HG03442 (cell line): ENCODE data around the gene PTPRN.
"Not testable (repeated sequence)": the region's sequence is repeated elsewhere in the genome, so short reads cannot be mapped to it uniquely, and the experiment has no call there.

Experiments used
- ATAC-seq: cut with Tn5 transposase; IDR thresholded peaks from one replicate; pipeline ENCODE4 v1.9.1; 2021; ENCODE audit warnings: mild to moderate bottlenecking, moderate library complexity; ENCODE audit not compliant: unreplicated experiment

PTPRN gene

DNA sequence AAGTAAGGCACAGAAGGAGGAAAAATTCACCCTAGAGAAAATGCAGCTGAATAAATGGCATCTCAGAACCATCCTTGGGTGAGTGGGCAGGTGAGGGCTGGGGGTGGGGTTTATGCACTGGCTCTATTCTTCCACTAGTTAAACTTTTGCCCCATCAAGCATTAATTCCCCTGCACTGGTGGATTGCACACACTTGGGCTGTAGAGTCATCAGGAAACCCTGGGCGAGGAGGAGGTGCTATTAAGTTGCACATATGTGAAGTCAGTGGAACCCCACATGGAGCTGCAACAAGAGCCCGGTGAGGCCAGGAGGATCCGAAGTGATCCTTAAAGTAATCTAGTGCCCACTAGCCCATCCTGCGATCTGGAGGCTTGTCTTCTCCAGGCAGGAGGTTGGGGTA lies 36.8 kb downstream of the PTPRN start:
- ATAC-seq: no peak

DNA sequence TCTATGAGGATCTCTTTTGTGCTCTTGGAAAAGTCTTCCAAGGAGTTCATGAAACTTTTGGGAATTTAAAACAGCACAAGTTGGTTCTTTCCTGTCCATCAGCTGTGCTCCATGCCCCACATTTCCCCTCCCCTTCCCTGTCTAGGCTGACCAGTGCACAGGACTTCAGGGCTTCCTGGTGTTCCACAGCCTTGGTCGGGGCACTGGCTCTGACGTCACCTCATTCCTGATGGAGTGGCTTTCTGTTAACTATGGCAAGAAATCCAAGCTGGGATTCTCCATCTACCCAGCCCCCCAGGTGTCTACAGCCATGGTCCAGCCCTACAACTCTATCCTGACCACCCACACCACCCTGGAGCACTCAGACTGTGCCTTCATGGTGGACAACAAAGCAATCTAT lies 38.2 kb downstream of the PTPRN start:
- no peak for ATAC-seq

DNA sequence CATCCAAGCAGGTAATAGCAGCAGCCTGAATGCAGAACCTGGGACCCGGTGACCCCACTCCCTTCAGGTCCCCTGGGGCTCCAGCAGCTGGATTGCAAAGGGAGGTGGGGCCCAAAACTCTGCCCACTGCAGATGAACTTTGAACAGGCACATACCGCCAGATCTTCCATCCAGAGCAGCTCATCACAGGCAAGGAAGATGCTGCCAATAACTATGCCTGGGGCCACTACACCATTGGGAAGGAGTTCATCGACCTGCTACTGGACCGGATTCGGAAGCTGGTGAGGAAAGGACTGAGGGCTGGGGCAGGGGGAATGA lies 39.2 kb downstream of the PTPRN start:
- ATAC-seq: no peak

DNA sequence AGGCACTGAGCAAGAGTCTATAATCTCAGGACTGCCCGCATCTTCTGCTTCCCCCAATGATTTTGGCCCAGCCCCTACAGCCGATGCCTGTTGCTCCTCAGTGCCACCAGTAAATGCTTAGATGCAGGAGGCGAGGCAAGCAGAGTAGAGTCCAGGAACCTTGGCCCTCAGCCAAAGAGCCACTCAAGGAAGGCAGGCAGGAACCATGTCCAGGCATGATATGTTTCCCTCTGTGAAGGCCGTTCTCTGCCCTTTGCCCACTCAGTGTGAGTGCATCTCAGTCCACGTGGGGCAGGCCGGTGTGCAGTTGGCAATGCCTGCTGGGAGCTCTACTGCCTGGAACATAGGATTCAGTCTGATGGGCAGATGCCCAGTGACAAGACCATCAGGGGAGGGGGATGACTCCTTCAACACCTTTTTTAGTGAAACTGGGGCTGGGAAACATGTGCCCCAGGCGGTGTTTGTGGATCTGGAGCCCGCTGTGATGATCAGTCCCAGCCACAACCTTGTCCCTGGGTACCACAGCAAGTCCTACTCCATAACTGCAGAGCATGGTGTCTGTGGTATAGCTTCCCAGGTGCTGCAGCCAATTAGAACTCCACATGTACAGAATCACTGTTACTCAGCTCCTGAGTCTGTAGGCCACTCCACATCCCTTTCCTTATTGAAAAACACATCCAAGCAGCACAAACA lies 39.7 kb downstream of the PTPRN start:
- no peak for ATAC-seq

DNA sequence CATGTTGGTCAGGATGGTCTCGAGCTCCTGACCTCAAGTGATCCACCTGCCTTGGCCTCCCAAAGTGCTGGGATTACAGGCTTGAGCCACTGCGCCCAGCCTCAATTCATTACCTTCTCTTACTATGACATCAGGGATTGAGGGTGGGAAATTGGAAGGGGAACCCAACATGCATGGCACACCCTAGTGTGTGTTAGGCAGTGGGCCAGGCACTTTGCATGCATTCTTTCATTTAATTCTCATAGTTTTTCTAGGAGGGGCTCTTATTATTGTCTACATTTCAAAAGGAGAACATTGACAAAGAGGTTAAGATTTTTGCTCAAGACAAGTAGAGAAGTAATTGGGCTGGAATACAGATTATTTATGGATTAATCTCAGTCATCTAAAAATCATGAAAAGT lies 40.9 kb downstream of the PTPRN start:
- no peak for ATAC-seq

DNA sequence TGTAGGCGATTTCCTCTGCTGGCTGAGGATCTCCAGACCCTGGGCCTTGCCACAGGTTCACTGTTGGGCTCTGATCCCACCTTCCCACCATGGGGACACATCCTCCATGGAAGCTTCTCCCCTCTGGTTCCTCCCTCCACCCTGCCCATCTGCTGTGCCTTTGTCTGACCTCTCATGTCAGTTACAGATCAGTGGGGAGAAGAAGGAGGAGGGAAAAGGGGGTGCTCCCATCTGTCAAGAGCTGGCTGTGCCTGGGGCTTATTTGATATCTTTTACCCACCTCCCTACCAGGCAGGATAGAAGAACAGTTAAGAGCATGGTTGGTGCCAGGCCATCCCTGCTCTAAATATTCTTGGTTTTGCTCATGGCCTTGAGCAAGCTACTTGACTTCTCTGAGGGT lies 42.3 kb downstream of the PTPRN start:
- ATAC-seq: no peak

DNA sequence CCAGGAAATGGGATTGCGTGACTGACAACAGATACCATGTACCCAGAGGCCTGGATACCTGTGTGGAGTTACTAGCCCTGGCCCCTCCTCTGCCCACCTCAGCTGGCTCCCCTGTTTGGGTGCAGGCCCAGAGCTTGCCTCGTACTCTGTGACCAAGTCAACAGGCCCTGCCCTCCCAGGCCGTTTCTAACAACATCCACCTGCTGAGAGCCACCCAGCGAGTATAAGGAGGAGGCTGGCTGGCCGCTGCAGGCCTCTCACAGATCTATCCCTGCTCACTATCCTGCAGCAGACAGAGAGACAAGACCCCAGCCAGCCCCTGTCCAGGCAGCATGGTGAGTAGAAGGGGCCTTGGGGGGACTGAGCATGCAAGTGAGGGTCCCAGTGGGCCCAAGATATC lies 43.0 kb downstream of the PTPRN start:
- no peak for ATAC-seq

DNA sequence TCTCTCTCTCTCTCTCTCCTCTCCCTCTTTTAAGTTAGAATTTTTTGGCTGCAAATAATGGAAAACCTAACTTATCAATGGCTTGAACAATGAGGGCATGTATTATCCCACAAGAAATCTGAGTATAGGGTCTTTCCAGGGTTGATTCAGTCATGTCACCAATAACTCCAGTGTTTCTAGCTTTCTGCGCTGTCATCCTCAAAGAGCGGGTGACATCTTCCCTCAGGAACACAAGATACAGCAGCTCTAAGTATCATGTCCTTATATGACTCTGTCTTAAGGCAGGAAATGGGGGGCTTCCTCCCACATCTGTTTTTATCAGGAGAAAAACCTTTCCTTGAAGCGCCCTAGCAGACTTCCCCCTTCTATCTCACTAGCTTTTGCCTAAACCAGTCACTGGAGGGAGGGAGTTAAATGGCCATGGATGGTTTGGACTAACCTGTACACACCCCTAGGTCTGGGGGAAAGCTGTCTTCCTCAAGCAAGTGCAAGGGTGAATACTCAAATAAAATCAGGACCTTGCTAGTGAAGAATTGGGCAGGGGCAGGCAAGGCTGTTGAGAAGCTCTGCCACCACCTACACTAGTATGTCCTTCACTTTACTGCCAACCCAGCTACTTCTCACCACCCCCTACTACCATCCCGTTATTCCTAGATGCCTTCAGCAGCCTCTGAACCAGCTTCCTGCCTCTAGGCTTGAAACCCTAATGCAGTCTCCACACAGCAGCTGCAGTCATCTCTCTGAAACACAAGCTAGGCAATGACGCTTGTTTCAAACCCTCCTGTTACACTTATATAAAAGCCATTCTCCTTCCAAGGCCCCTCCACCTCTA lies 48.0 kb downstream of the PTPRN start:
- ATAC-seq: no peak

DNA sequence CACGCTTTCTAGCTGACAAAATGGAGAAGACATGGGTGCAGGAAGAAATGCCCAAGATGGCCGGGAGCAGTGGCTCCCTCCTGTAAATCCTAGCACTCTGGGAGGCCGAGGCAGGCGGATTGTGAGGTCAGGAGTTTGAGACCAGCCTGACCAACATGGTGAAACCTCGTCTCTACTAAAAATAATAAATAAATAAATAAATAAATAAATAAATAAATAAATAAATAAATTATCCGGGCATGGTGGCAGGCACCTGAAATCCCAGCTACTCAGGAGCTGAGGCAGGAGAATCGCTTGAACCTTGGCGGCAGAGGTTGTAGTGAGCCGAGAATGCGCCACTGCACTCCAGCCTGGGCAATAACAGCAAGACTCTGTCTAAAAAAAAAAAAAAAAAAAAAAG lies 50.3 kb downstream of the PTPRN start:
- not testable (repeated sequence) for ATAC-seq

DNA sequence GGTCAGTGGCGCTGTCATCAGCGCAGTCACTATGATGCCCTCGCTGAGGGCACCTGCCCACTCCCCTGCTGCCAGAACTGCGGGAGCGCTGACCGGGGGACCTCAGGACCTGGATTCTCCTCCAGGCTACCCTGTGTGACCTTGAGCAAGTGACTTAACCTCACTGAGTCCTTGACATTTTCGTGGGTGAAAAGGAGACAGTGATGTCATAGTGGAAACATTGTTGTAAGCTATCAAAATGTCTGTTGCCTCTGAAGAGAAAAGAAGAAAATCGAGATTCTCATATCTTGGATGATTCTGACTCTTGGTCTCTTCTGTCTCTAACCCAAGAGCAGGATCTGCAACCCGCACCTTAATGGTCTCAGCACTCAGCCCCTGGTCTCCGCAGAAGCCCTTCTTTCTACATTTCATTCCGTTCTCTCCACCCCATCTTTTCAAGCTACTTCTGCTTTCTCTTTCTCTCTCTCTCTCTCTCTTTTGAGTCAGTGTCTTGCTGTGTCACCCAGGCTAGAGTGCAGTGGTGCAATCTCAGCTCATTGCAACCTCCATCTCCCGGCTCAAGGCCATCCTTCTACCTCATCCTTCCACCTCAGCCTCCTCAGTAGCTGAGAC lies 54.5 kb downstream of the PTPRN start:
- peak; percentile 21 for ATAC-seq

DNA sequence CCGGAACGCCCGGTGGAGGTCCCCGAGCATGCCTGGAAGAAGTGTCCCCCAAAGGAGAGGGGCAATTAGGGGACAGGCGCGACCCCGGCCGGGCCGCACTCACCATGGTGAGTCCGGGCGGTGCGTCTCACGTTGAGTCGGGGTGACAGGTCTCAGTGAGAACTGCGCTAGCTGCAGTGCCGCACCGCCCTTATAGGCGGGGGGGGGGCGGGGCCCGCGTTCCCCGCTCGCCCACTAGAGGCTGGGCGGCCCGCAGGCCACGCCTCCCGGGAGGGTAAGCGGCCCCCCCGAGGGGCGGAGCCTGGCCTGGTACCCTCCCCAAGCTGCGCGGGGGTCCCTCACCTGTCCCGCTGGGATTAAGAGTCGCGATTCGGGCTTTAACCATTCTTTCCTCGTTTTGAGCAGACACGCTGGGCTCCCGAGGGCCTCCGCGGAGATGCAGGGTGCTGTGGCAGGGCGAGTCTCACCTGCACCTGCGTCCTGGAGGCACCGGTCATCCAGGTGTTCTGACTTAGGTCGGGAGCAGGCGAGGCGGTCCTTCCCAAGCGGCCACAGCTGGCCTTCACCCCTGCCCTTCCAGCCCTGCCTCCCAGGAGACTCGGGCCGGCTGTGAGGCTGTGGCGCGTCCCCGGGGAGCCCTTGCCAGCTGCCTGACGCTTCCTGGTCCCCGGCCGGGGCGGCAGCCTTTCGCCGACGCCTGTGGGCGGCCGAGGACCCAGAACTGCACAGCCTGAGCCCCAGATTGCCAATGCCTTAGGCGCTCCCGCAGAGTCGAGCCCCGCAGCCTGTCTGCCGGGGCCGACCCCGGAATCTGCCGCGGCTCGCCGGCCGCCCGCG lies 55.2 kb downstream of the PTPRN start, which contains the start of gene TUBA4A:
Gene TUBA4A (minus strand): TSS at position 166 of the 837 bp plus-strand sequence. CDS start 60 bp downstream, at position 106.
- ATAC-seq: peak; percentile 52

DNA sequence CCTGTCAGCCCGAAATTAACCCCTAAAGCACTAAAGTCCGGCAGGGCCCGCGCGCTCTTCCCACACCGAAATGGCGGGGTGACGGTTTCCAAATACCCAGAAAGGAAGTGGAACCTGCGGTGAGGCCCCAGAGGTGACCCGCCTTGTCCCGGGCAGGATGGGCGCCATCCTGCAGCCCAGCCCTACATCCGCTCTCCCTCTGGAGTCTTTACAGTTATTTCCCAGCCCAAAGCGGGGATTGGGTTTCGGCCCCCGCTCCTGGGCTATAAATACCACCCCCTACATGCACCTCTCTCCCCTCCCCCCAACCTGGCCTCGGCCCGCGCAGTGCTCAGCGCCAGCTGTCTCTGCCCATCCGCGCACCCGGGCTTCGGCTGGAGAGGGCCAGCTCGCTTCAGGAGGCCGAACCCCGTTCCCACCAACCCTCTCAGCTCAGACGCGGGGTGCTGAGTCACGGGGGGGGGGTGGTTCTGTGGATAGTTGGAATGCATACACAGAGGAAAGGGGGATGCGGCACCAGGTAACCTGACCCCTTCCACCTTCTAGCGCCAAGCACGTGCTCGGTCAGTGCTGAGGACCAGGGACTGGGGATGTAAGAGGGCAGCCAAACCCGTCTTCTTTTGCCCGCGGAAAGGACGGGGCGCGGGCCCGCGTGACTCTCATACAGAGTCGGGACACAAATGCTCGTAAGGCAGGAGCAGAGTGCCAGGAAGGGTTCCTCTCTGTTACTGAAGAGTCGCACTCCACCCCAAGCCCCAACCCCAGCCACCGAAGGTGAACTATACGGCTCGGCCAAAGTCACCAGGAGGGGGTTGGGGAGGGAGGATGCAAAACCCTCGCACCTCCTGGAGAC lies 56.1 kb downstream of the PTPRN start, which contains the start of gene TUBA4B:
Gene TUBA4B (plus strand): TSS at position 344 of the 853 bp plus-strand sequence. CDS start 165 bp downstream, at position 509.
- peak; percentile 4 for ATAC-seq

DNA sequence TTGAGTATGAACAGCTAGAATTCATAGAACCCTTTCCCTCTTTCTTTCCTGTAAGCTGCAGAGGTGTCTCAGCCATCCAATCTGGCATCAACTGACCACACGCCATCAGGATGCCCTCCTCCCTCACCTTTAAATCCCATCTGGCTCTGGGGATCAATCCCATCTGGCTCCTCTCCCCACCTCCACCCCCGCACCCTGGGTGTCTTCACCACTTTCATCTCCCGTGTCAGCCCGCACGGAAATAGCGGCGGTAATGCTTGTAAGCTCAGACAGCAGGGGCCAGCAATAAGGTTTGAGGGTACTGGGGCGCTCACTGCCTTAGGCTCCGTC lies 56.7 kb downstream of the PTPRN start:
- ATAC-seq: no peak

DNA sequence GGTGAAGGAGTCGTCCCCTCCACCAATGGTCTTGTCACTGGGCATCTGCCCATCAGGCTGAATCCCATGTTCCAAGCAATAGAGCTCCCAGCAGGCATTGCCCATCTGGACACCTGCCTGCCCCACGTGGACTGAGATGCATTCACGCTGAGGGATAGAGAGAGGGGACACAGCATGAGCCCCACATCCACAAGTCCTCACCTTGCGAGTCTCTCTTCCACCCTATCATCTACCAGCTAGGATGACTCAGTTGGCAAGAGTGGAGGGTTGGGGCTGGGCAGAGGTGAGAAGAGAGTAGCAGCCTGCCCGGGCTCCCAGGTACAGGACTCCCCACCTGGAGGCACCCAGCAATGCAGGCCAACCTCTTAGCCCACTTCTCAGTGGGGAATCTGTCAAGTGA lies 57.1 kb downstream of the PTPRN start:
- no peak for ATAC-seq

DNA sequence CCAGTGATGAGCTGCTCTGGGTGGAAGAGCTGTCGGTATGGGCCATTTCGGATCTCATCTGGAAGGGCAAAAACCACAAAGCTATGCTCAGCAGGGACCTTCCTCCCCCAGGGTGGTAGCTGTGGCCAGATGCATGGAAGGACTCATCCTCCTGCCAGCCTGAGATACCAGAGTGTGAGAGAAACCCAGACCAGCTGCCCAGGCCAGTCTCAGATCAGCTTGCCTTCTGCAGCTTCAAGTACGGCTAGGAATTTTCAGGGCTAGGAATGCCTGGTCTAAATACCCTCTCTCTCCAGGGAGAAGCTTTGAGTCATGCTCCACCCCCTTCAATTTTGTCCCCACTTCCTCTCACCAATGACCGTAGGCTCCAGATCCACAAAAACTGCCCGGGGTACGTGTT lies 57.5 kb downstream of the PTPRN start:
- ATAC-seq: no peak

DNA sequence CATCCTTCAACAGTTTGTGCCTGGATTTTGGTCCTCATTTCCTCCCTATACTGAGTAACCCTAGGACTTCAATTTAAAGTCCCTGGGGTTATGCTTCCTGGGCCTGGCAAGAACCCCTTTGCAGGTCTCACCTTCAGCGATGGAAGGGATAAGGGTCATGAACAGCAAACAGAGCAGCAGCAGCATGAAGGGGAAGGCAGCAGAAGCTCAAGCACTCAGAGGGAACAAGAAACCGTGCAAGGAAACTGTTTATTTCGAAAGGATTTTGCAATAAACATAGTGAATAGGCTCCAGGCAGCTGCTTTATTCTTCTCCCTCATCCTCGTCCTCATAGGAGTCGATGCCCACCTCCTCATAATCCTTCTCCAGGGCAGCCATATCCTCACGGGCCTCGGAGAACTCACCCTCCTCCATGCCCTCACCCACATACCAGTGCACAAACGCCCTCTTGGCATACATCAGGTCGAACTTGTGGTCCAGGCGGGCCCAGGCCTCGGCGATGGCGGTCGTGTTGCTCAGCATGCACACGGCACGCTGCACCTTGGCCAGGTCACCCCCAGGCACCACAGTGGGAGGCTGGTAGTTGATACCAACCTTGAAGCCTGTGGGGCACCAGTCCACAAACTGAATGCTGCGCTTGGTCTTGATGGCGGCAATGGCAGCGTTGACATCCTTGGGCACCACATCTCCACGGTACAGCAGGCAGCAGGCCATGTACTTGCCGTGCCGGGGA lies 59.0 kb downstream of the PTPRN start:
- ATAC-seq: no peak

DNA sequence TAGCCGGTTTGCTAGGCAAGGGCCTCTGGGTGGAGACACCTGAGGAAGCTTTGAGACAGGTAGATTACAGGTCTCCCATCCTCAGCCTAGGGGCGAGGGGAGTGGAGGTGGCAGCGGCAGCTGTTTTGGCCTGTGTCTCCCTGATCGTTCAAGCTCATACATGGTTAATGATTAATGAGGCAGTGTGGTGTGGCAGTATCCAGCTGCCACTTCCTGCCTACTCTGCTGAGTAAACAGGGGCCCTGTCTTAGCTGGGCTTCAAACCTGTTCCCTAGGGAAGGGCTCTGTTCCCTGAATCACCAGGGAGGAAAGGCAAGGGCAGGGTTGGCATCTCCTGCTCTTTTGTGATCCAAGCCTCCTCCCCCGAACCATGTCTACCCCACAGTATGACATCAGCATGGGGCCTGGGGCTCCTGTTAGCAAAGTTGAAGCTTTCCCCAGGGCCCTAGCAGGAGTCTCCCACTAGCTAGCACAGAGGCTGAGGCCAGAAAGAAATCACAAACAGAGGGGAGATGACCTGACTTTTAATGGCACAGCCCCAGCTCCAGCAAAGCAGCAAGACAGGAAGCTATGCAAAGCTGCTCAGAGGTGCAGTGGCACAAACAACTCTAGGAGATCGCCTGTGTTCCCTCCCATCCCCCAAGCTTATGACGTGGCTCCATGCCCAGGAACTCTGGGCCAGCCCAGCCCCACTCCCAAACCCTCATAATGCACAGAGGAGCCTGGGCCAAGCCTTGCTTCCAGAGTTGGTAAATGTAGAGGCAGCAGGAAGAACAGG lies 59.8 kb downstream of the PTPRN start:
- ATAC-seq: peak; percentile 17

DNA sequence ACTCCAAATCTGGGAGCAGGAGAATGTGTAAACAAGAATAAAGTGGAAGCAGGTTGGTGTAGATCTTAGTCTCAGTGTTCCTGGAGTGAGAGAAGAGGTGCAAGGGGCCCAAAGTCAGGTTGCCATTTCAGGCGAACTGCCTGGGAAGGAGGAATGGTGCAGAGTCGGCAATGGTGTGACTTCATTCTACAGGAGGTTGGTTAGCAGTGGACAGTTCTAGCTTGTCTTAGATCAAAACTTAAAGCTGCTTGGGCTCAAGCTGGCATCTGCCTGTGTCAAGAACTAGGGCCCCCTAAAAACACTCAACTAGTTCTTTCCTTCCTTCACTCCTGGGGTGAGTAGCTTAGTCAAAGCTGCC lies 60.4 kb downstream of the PTPRN start:
- ATAC-seq: no peak
